Chondrocyte (in vitro differentiated cells): ENCODE data around the gene DUSP8. TPM values are rescaled to one million over a fixed set of nuclear protein-coding genes. Genes with fewer than 3 reads are reported as not detected.
A peak's percentile ranks its signal among the peaks of the same experiment; 100 is the strongest.

Experiments used
- DNase-seq: peaks from one replicate; pipeline ENCODE4 v3.0.0; 2021; ENCODE audit warnings: mixed read lengths, low spot score
- H3K27ac Mint-ChIP-seq: one replicate; pipeline ENCODE4 v1.8.0; 2021; ENCODE audit warnings: mild to moderate bottlenecking, moderate library complexity, mixed read lengths; ENCODE audit not compliant: unreplicated experiment
- H3K27me3 Mint-ChIP-seq: 2 replicates; pipeline ENCODE4 v1.8.0; 2021; ENCODE audit warnings: low read depth, mixed read lengths
- H3K36me3 Mint-ChIP-seq: 2 replicates; pipeline ENCODE4 v1.8.0; 2021; ENCODE audit warnings: low read depth, mixed read lengths
- H3K4me1 Mint-ChIP-seq: 2 replicates; pipeline ENCODE4 v1.8.0; 2021; ENCODE audit warnings: low read depth, mild to moderate bottlenecking, mixed read lengths
- H3K4me3 Mint-ChIP-seq: one replicate; pipeline ENCODE4 v1.8.0; 2021; ENCODE audit warnings: mild to moderate bottlenecking, moderate library complexity, mixed read lengths; ENCODE audit not compliant: unreplicated experiment
- H3K9me3 Mint-ChIP-seq: 2 replicates; pipeline ENCODE4 v1.8.0; 2021; ENCODE audit warnings: low read depth, mixed read lengths
- CTCF ChIP-seq: fragments of 200-600 bp; sonication (generic); IDR thresholded peaks from 2 replicates; pipeline ENCODE4 v1.5.0; 2021; ENCODE audit warnings: antibody characterized with exemption, mild to moderate bottlenecking, moderate library complexity
- total RNA-seq: library from RNA; stranded (reverse); gene quantifications from 3 replicates; pipeline ENCODE4 v1.2.1, GENCODE V29; 2021

Gene DUSP8
- total RNA-seq, 1 donor from 2014 or later, result 12.1 TPM

DNA sequence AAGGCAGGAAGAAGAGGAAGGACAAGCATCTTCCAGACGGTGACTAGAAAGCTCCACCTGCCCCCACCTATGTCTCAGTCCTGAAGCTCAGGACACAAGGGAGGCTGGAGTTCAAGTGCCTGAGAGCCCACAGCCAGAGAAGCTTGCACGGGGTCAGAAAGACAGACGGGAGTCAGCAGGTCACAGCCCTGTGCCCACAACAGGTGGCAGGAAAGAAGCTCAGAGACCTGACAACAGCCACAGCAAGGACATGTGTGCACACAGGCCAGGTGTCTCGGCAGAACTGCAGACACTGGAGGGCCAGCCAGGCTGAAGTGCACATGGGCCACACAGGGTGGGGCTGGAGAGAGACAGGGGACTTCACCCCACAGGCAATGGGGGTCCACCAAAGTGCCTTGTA is 48.3 kb downstream of the DUSP8 start:
- no peak overlapping the region for H3K27ac Mint-ChIP-seq
- no peak overlapping the region for H3K4me3 Mint-ChIP-seq
- H3K4me1 Mint-ChIP-seq, result peaks cover 12% of the 10 kb centered on the region
- H3K27me3 Mint-ChIP-seq, result no peaks in the 10 kb centered on the region
- H3K9me3 Mint-ChIP-seq, result no peaks in the 10 kb centered on the region
- no peaks in the 10 kb centered on the region for H3K36me3 Mint-ChIP-seq
- DNase-seq, result no peak
- no peak for TF ChIP-seq CTCF

GRCh38 chr11:1523077-1523476 is 49.0 kb downstream of the DUSP8 start:
- TF ChIP-seq CTCF, result no peak
- no peak overlapping the region for H3K27ac Mint-ChIP-seq
- H3K9me3 Mint-ChIP-seq, result no peaks in the 10 kb centered on the region
- H3K4me3 Mint-ChIP-seq, result no peak overlapping the region
- H3K27me3 Mint-ChIP-seq, result no peaks in the 10 kb centered on the region
- H3K4me1 Mint-ChIP-seq, result peaks cover 12% of the 10 kb centered on the region
- no peak for DNase-seq
- no peaks in the 10 kb centered on the region for H3K36me3 Mint-ChIP-seq

- no peak overlapping the region for H3K27ac Mint-ChIP-seq
- H3K9me3 Mint-ChIP-seq, result no peaks in the 10 kb centered on the region
- no peak for DNase-seq
- no peak for TF ChIP-seq CTCF
- peaks cover 18% of the 10 kb centered on the region for H3K4me1 Mint-ChIP-seq
- no peaks in the 10 kb centered on the region for H3K36me3 Mint-ChIP-seq
- H3K27me3 Mint-ChIP-seq, result no peaks in the 10 kb centered on the region
- H3K4me3 Mint-ChIP-seq, result no peak overlapping the region
Observed at GRCh38 chr11:1522081-1522424, 50.0 kb downstream of the DUSP8 start.

- Mint-ChIP-seq H3K27ac (no peak overlapping the region), H3K4me1 (peaks cover 21% of the 10 kb centered on the region), H3K27me3 (no peaks in the 10 kb centered on the region), H3K4me3 (no peak overlapping the region), H3K36me3 (no peaks in the 10 kb centered on the region), H3K9me3 (no peaks in the 10 kb centered on the region)
- DNase-seq, result no peak
- TF ChIP-seq CTCF, result no peak
Observed at GRCh38 chr11:1521382-1522080, 50.5 kb downstream of the DUSP8 start.

DNA sequence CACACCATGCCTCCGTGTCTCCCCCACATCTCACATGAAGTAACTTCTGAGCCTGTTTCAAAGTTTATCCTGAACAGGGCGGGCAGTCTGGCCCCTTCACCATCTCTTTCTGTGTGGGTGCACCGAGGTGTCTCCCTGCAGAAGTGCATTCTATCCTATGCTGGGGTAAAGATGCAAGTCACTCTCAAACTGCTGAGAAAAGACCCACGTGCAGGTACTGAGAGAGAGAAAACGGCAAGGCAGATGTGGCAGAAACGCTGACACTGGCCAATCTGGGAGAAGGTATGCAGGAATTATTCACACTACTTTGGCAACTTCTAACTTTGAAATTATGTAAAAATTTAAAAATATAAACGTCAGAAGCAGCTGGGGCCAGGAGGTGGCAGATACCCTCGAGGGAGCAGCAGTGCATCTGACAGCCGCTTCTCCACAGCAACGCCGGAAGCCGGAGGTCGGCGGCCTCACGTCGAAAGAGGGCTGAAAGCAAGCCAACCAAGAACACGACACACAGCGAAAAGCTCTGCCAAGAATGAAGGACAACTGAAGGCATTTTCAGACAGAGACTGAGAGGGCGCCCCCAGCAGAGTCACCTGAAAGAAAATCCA is 51.3 kb downstream of the DUSP8 start:
- Mint-ChIP-seq H3K4me3 (no peak overlapping the region), H3K27ac (no peak overlapping the region)

More for the DNA sequence above, 51.3 kb downstream of the DUSP8 start:
- H3K4me1 Mint-ChIP-seq, result peaks cover 29% of the 10 kb centered on the region
- no peaks in the 10 kb centered on the region for H3K27me3 Mint-ChIP-seq
- DNase-seq, result no peak
- H3K36me3 Mint-ChIP-seq, result no peaks in the 10 kb centered on the region
- peak; percentile 24 for TF ChIP-seq CTCF
- no peaks in the 10 kb centered on the region for H3K9me3 Mint-ChIP-seq
